HUES64 (cell line): ENCODE results near the gene CENPE. TPM values are rescaled to one million over a fixed set of nuclear protein-coding genes. Genes with fewer than 3 reads are reported as not detected.
"Not testable (repeated sequence)": the region's sequence is repeated elsewhere in the genome, so short reads cannot be mapped to it uniquely, and the experiment has no call there.

Experiments
- H3K27ac ChIP-seq: 2 replicates; pipeline ENCODE4 v1.7.0; 2013; ENCODE audit warnings: low read depth, low read length, inconsistent platforms
- H3K27me3 ChIP-seq: 2 replicates; pipeline ENCODE4 v1.6.1; 2013; ENCODE audit warnings: mild to moderate bottlenecking, low read length; ENCODE audit not compliant: insufficient read depth
- H3K36me3 ChIP-seq: 2 replicates; pipeline ENCODE4 v1.6.1; 2013; ENCODE audit warnings: mild to moderate bottlenecking, low read length; ENCODE audit not compliant: insufficient read depth
- H3K4me1 ChIP-seq: 2 replicates; pipeline ENCODE4 v1.6.1; 2013; ENCODE audit warnings: mild to moderate bottlenecking, low read length, moderate library complexity; ENCODE audit not compliant: insufficient read depth
- H3K4me3 ChIP-seq: 2 replicates; pipeline ENCODE4 v1.5.1; 2013; ENCODE audit warnings: mild to moderate bottlenecking, low read length, moderate library complexity
- H3K9ac ChIP-seq: 2 replicates; pipeline ENCODE4 v1.6.1; 2013; ENCODE audit warnings: mild to moderate bottlenecking, low read depth, low read length
- H3K9me3 ChIP-seq: 2 replicates; pipeline ENCODE4 v1.6.1; 2013; ENCODE audit warnings: low read depth, low read length; ENCODE audit not compliant: insufficient read depth
- WGBS: fragments of 150-250, 120-280 bp; methylation state at CpG from one replicate; pipeline ENCODE4 v1.1.7; 2013; ENCODE audit warnings: missing lambda C conversion rate; 5-methylcytosine and 5-hydroxymethylcytosine counted together
- polyA plus RNA-seq, 2 experiments: library from polyadenylated mRNA; stranded (reverse); fragments of 50-300 nt; gene quantifications; one replicate each; pipeline ENCODE4 v1.2.3, GENCODE V29; 2013

The CENPE gene
- 21.3 TPM for polyA plus RNA-seq (2013, experiment 1 of 2)
- 27.5 TPM for polyA plus RNA-seq (2013, experiment 2 of 2)

- WGBS = 6% methylated on average over 44 of the region's 44 CpGs
These were observed at the start of gene CENPE for GRCh38 chr4:103198111-103198765. Gene CENPE, minus strand, starts transcription at chr4:103198343. Its CDS starts 24 bp downstream, at chr4:103198319.

GRCh38 chr4:103244251-103244650 is 46.1 kb upstream of the CENPE start:
- Histone ChIP-seq H3K4me1 (no peaks in the 10 kb centered on the region), H3K27ac (no peak overlapping the region), H3K4me3 (no peak overlapping the region), H3K27me3 (no peaks in the 10 kb centered on the region), H3K36me3 (no peaks in the 10 kb centered on the region), H3K9ac (no peak overlapping the region), H3K9me3 (peaks cover 15% of the 10 kb centered on the region)
- WGBS = 100% methylated on average over 1 of the region's 1 CpG

More at GRCh38 chr4:103198111-103198765, at the start of gene CENPE:
- Histone ChIP-seq H3K27me3 (no peaks in the 10 kb centered on the region), H3K4me1 (0 out of 2 replicates have a peak, but pooled peaks cover 6% of the 10 kb centered on the region), H3K27ac (peak within 1 kb of the TSS; percentile 39; the same call in 1 of the 2 replicates), H3K9ac (peak within 1 kb of the TSS; percentile 71), H3K4me3 (peak within 1 kb of the TSS; percentile 99), H3K36me3 (peaks cover 35% of the 10 kb centered on the region), H3K9me3 (no peaks in the 10 kb centered on the region)

GRCh38 chr4:103230938-103231337 is 32.8 kb upstream of the CENPE start:
- not testable (repeated sequence) for H3K27me3 ChIP-seq, H3K4me3 ChIP-seq, H3K27ac ChIP-seq, H3K4me1 ChIP-seq, H3K9ac ChIP-seq, H3K36me3 ChIP-seq, H3K9me3 ChIP-seq
- 100% methylated on average over 3 of the region's 3 CpGs for WGBS

GRCh38 chr4:103223556-103223955 is 25.4 kb upstream of the CENPE start:
- 88% methylated on average over 4 of the region's 4 CpGs for WGBS
- H3K27ac ChIP-seq, H3K4me3 ChIP-seq, H3K9me3 ChIP-seq, H3K27me3 ChIP-seq, H3K9ac ChIP-seq, H3K36me3 ChIP-seq, H3K4me1 ChIP-seq: not testable (repeated sequence)

GRCh38 chr4:103207673-103208072 is 9.5 kb upstream of the CENPE start:
- Histone ChIP-seq H3K36me3 (no peaks in the 10 kb centered on the region), H3K27me3 (no peaks in the 10 kb centered on the region), H3K4me1 (no peaks in the 10 kb centered on the region), H3K9ac (no peak overlapping the region), H3K9me3 (no peaks in the 10 kb centered on the region), H3K4me3 (no peak overlapping the region), H3K27ac (no peak overlapping the region)
- WGBS = 69% methylated on average over 5 of the region's 5 CpGs

- H3K36me3 ChIP-seq = no peaks in the 10 kb centered on the region
- H3K27ac ChIP-seq = no peak overlapping the region
- no peaks in the 10 kb centered on the region for H3K4me1 ChIP-seq
- H3K9me3 ChIP-seq = no peaks in the 10 kb centered on the region
- H3K4me3 ChIP-seq = no peak overlapping the region
- H3K27me3 ChIP-seq = no peaks in the 10 kb centered on the region
- no peak overlapping the region for H3K9ac ChIP-seq
- WGBS = no CpG with 5 or more reads among the region's 1 CpG
These were observed 6.0 kb upstream of the CENPE start for GRCh38 chr4:103204111-103204510.

GRCh38 chr4:103201724-103202123 is 3.6 kb upstream of the CENPE start:
- H3K4me3 ChIP-seq = no peak overlapping the region

GRCh38 chr4:103201253-103201652 is 3.1 kb upstream of the CENPE start:
- Histone ChIP-seq H3K4me1 (0 out of 2 replicates have a peak, but pooled peaks cover 6% of the 10 kb centered on the region), H3K36me3 (peaks cover 5% of the 10 kb centered on the region), H3K4me3 (no peak overlapping the region), H3K9ac (no peak overlapping the region), H3K27me3 (no peaks in the 10 kb centered on the region), H3K9me3 (no peaks in the 10 kb centered on the region), H3K27ac (no peak overlapping the region)
- 92% methylated on average over 2 of the region's 2 CpGs for WGBS

More at GRCh38 chr4:103201724-103202123, 3.6 kb upstream of the CENPE start:
- no peaks in the 10 kb centered on the region for H3K27me3 ChIP-seq
- no peak overlapping the region for H3K9ac ChIP-seq
- no peaks in the 10 kb centered on the region for H3K36me3 ChIP-seq
- no peak overlapping the region for H3K27ac ChIP-seq
- no peaks in the 10 kb centered on the region for H3K9me3 ChIP-seq
- 59% methylated on average over 2 of the region's 2 CpGs for WGBS
- H3K4me1 ChIP-seq = 0 out of 2 replicates have a peak, but pooled peaks cover 6% of the 10 kb centered on the region

- H3K27ac ChIP-seq = no peak overlapping the region
- 0 out of 2 replicates have a peak, but pooled peaks cover 6% of the 10 kb centered on the region for H3K4me1 ChIP-seq
- H3K4me3 ChIP-seq = no peak overlapping the region
- H3K36me3 ChIP-seq = peaks cover 27% of the 10 kb centered on the region
- WGBS = 96% methylated on average over 9 of the region's 9 CpGs
- no peaks in the 10 kb centered on the region for H3K27me3 ChIP-seq
- no peaks in the 10 kb centered on the region for H3K9me3 ChIP-seq
- no peak overlapping the region for H3K9ac ChIP-seq
These were observed 866 bp upstream of the CENPE start for GRCh38 chr4:103199009-103199408.

- Histone ChIP-seq H3K9ac (peak overlapping the region; percentile 71), H3K36me3 (peaks cover 40% of the 10 kb centered on the region), H3K9me3 (no peaks in the 10 kb centered on the region), H3K27ac (peak overlapping the region; percentile 39; the same call in 1 of the 2 replicates), H3K4me1 (0 out of 2 replicates have a peak, but pooled peaks cover 6% of the 10 kb centered on the region), H3K4me3 (peak overlapping the region; percentile 99), H3K27me3 (no peaks in the 10 kb centered on the region)
- 4% methylated on average over 9 of the region's 9 CpGs for WGBS
These were observed 405 bp downstream of the CENPE start for GRCh38 chr4:103197765-103198110.

GRCh38 chr4:103193457-103193856 is 4.7 kb downstream of the CENPE start:
- Histone ChIP-seq H3K4me1 (0 out of 2 replicates have a peak, but pooled peaks cover 6% of the 10 kb centered on the region), H3K9ac (no peak overlapping the region), H3K36me3 (peaks cover 51% of the 10 kb centered on the region), H3K9me3 (no peaks in the 10 kb centered on the region), H3K4me3 (no peak overlapping the region), H3K27me3 (no peaks in the 10 kb centered on the region), H3K27ac (no peak overlapping the region)
- no CpG with 5 or more reads among the region's 2 CpGs for WGBS
